Measurements from ENCODE around the gene F12.

F12 gene

DNA sequence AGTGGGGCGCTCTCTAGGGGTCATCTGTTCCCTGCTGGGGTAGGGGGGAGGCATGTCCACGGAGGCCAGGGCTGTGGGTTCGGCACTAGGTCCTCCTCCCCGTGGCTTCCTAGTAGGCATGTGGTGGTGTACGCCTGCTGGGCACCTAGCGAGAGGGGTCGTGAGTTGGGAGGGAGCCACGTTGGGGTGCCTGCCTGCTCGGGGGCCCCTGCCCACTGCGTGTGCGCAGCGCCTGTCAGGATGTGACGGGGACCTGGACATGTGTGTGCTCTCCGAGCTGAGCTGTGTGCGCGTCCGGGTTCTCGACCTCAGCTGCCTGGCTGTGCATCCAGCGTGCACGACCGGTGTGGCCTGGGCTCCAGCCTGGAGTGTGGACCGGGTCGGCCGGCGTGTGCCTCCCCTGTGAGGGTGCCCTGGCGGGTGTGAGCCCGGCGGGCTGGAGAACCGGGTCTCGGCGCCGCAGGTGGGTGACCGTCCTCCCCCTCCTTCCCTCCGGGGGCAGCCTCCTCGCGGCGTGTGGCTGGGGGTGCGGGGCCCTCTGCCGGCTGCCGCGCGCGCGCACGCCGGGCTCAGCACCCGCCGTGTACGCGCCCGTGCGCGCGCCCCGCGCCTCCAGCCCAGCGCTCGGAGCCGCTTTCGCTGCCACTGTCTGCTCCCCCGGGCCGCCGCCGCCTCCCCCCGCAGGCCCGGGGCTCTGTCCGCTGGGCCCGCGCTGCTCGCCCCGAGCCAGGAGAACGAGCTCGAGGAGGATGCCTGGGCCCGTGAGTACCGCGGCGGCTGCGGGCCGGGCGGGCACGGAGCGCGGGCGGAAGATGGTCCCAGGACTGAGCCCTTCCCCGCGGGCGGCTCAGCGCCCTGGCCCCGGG lies 37.1 kb upstream of the F12 start, which contains the start of gene PRR7:
PRR7 (plus strand) TSS at position 615 of the 866 bp plus-strand sequence. CDS start 8,254 bp downstream, outside the sequence.
- peak; percentile 83 for DNase-seq

GRCh38 chr5:177445917-177446199 lies 36.5 kb upstream of the F12 start:
- no peak for DNase-seq

DNA sequence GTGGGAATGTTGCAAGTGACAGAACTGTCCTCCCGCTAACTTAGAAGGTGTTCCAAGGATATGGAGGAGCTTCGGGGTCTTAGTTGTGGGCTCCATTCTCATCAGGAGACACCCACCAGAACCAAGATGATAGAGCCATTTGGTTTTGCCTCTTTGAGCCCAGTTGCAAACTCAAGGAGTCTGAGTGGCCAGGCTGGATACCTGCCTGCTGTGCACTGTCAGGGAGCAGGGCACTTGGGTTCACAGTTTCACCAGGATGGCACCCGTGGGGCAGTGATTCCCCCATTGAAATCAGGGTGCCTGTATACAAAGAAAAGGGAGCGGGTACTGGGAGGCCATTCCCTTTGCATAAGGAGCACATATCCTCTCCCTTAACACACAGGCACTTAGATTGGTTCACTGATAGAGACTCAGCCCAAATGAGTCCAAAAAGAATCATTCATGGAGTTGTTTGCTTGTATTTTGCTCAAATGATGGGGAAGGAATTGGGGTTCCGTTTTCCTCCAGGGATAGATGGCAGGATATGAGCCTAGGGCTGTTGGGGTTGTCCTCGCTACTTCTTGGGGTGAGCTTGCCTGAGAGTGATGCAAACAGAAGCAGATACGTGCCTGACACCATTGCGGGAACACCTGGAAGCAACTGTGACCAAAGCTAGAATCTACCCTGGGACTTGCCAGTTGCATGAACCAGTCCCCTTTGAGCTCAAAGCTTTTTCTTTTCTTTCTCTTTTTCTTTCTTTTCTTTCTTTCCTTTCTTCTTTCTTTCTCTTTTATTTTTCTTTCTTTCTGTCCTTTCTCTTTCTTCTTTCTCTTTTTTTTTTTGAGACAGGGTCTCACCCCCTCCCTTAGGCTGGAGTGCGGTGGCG lies 35.9 kb upstream of the F12 start:
- DNase-seq, result no peak

DNA sequence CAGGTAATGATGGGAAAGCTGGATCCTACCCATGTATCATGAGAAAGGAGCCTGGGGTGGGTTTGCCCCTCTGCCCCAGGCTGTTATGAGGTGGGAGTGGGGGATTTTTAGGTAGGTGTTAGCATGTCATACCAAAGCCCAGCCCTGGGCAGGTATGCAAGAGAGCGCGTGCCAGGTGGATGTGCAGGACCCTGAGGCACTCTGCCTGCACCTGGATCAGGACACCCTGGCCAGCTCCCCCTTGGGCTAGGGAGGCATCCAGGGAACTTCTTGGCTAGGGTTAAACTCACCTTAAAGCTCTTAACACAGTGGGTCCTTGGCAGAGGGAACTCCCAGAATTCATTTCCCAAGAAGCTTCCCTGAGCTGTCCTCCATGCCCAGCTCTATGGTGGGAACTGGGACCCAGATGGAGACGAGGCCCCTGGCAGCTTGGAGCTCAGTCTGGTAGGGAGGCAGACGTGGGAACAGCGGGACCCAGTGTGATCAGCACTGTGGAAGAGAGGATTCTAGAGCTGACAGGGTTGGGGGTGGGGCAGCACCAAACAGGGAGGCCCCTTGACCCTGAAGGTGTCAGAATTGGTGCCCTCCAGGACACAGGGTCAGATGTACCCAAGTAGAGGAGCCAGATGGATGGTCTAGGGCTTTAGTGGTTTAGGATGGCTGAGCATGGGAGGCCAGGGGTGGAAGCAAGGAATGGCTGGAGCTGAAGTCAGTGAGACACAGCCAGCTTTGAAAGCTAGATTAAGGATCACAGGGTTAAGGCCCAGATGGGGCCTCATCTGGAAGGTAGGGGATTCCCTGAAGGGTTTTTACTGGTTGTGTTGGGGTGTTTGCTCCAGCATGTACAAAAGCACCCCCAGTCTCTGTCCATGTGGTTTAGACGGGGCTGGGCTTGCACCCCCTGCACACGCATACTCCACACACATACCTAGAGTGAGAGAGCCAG lies 35.0 kb upstream of the F12 start:
- peak; percentile 47 for DNase-seq

DNA sequence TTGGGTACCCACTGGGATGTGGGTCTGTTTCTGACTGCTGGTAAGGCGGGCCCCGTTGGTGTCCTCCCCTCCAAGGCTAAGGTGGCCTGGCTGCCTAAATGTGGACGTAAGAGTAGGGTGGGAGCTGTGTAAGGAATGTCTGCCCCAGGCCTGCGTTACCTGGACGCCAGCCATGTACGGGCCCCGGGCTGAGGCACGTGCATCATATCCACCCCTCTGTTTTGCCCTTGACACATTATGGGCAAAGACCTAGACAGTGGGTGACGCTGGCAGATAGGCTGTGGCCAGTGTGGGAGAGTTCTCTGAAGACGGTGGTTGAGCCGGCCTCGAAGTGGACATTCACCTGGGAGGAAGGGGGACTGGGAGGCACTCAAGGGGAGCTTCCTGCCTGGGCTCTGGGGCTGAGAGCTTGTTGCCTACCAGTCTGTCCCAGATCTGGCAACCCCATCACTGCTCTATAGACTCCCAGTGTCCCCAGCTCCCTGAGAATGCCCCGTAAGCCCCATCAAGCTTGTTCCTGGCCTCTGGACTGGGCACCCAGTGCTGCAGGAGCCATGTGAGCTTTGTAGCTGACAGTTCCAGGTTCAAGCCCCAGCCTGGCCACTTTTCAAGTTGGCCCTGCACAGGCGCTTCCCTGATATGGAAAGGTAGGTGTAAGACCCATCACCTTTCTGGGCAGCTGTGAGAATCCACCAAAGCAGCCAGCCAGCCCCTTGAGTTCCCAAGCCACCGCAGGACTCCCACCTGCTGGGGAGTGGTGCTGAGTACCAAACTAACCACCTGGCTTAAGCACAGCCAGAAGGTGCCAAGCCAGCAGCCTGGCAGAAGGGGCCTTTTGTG lies 34.0 kb upstream of the F12 start:
- DNase-seq, result no peak

GRCh38 chr5:177442066-177442826 lies 32.9 kb upstream of the F12 start:
- DNase-seq, result no peak

DNA sequence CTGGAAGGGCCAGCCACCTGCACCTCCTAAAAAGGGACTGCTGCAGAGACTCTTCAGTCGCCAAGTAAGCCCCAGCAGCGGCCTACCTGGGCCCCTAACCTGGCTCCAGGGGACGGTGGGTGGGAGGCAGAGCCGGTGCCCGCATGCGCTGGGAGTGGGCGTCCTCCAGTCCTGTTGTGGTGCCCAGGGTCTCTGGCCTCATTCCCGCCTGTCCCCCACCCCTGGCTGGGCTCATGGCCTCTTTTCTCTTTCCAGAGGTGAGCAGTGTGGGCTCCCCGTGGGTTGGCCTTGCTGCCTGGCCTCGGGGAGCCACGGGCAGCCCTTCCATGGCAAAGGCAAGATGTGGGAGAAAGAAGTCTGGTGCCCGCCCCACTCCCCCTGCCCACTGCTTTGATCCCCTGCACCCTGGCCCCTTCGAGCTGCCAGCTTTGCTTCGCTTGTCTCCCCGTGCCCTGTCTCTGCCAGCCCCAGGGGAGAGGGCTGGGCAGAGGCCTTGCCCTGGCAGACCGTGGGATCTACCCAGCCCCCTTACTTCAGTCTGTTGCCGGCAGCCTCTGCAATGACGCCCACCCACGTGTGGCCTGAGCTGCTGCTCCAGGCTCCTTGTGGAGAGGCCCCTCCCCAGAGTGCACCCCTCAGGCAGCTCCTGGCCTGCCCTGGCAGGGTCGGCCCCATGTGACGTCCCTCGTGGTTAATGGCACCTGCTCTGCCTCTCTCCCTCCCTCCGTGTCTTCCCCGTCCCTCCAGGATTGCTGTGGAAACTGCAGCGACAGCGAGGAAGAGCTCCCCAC lies 31.8 kb upstream of the F12 start:
- DNase-seq, result no peak

- DNase-seq, result no peak
Observed at GRCh38 chr5:177440211-177440989, 31.0 kb upstream of the F12 start.

- DNase-seq, result no peak
Observed at GRCh38 chr5:177439518-177440053, 30.2 kb upstream of the F12 start.

- DNase-seq, result no peak
Observed at GRCh38 chr5:177438468-177438867, 29.1 kb upstream of the F12 start.

GRCh38 chr5:177437623-177438022 lies 28.3 kb upstream of the F12 start:
- no peak for DNase-seq

GRCh38 chr5:177435847-177436536 lies 26.6 kb upstream of the F12 start:
- DNase-seq, result no peak

- DNase-seq, result no peak
Observed at GRCh38 chr5:177434942-177435738, 25.8 kb upstream of the F12 start.

DNA sequence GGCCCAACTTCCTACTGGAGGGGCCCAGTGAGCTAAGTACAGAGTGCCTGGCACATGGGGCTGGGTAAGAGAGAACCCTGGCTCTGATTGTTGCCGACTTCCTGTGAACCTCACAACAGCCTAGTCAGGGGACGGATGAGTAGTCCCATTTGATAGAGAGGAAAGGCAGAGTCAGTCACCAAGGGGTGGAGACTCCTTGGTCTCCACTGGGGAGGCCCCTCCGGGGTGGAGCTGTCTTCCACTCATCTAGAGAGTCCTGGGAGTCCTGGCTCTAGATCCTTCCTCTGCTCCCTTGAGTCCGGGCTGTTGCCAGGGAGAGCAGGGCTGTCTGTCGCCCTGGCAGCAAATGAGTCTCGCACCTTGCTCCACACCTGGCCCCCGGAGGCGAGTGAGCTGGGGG lies 25.1 kb upstream of the F12 start:
- no peak for DNase-seq

GRCh38 chr5:177433658-177434217 lies 24.4 kb upstream of the F12 start:
- DNase-seq, result no peak

DNA sequence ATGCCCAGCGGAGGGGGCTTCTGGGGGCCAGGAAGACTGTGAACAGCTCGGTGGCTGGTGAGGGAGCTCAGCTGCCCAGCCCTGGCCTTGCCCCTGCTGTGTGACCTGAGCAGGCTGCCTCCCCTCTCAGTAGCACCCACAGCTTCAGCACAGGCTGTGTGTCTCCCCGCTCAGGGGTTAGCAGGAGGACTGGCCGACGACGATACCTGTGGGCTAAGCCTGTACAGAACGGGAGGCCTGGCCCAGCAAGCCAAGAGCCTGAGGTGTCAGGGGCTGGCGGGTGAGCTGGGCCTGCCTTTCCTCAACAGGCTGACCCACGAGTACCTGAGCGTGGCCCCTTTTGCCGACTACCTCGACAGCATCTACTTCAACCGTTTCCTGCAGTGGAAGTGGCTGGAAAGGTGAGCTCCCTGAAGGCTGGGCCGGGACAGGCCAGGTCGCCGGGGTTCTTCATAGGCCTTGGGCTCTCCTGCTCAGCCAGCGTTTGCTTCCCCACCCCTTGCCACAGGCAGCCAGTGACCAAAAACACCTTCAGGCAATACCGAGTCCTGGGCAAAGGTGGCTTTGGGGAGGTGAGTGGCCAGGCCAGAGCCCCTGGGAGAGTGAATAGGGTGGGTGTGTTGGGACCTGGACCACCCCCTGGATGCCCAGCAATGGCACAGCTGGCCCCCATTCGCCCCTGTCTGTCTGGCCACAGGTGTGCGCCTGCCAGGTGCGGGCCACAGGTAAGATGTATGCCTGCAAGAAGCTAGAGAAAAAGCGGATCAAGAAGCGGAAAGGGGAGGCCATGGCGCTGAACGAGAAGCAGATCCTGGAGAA lies 23.7 kb upstream of the F12 start:
- no peak for DNase-seq

Measured in NCI-H82 (cell line).